ENCODE results near the gene GCC2.

GRCh38 chr2:108541451-108541850, 92.4 kb downstream of the GCC2 start:
- TF ChIP-seq KLF13 (tag; IDR thresholded peaks at IDR 0.05; ENCODE audit: borderline replicate concordance, low read depth) (no peak), POLR2AphosphoS5 (IDR thresholded peaks at IDR 0.05; ENCODE audit: control insufficient read depth, insufficient read depth, low read depth, low read length) (no peak), POLR3A (IDR thresholded peaks at IDR 0.05; ENCODE audit: borderline replicate concordance, extremely low read depth, insufficient read depth, insufficient read length) (no peak), POLR2A (conservative IDR thresholded peaks at IDR 0.05) (no peak), ZNF232 (CRISPR knock-in tag; IDR thresholded peaks at IDR 0.05) (no peak), JUND (IDR thresholded peaks at IDR 0.05; ENCODE audit: borderline replicate concordance, low read depth, low read length) (no peak), JUND (tag; IDR thresholded peaks at IDR 0.05; ENCODE audit: borderline replicate concordance, low read depth, low read length) (no peak)
